Fibroblast of upper back skin (primary cell): Measurements from ENCODE around the gene CHMP4B.

Source experiments
- DNase-seq: peaks from one replicate; pipeline ENCODE4 v3.0.0-alpha.2; 2013

Gene CHMP4B

DNA sequence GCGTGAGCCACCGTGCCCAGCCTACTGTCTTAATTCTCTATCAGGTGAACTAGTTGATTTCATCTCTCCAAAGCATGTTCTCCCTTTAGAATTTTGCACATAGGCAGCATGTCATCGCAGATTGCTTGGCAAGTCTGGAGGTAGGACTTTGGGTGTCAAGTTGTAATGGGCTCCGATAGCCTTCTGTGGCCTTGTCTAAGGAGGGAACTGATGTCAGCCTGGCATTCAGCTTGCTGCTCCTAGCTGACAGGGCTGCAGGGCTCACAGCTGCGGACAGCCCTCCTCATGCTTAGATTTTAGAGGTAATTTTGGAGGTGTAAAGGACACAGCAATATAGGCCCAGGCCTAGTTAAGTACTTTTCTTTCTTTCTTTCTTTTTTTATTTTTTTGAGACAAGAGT is 11.3 kb downstream of the CHMP4B start:
- no peak for DNase-seq

DNA sequence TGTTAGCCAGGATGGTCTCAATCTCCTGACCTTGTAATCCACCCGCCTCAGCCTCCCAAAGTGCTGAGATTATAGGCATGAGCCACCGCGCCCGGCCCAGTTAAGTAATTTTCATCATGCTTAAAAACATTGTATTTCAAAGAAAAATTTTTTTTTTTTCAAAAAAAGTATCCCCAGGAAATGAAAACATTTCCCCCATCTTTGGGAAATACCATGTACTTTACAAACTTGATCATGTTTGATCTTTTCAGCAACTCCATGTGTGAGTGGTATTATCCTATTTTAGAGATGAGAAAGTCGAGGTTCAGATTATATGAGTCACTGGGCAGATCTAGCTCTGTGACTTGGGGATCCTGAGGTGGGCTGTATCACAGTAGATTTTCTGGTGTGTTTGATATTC is 11.8 kb downstream of the CHMP4B start:
- DNase-seq: no peak

DNA sequence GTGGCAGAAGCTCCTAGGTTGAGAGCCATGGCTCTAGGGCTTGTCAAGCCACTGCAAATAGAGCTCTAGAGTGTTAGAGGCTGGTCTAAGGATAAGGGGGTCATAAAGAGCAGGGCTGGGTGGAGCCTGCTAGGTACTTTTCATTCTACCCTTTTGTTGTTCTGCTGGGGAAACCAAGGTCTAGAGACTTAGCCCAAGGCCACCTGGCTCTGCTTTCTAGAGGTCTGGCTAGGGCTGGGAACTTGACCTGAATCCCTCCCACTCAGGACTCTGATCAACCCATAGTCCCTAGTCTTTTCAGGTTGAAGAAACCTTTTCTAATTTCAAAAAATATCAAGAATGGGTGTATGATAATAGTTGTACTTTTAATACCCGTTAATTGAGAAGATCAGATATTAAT is 13.7 kb downstream of the CHMP4B start:
- no peak for DNase-seq

DNA sequence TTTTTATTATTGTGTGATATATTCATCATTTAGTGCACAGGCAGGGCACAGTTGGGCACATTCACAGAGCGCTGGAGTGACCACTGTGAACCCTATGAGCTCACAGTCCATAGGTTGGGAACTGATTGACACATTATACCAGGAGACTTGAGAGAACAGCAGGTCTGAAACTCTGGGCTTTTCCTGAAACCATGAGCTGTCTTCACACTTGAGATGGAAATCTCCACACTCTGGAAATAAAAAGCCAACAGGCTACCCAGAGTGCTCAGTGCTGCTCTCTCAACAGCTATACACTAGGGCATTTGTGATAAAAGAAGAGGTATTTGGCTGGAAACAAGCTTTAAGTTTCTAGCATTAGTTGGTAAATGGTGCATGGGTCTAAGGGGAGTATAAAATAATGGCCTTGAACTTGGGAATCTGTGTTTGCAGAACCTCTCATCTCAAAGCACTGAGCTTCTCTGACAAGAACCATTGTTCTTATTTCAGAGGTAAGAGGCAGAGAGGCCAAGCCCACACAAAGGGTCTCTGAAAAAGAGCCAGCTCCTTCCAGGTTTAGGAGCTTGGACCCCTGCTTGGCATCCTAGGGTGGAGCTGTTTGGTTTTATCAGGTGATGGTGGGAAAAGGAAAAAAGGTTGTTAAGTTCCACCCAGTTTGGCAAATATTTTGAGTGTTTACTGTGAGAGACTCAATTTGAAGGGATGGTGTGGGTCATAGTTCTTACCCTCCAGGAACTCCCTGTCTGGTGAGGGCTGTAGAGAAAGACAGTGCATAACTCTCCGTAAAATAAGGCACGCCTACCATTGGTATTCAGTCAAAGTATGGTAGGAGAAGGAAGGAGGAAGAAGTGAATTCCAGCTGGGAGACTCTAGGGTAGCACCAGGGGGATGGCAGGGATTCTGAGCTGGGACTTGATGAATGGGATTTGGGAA is 14.5 kb downstream of the CHMP4B start:
- no peak for DNase-seq

DNA sequence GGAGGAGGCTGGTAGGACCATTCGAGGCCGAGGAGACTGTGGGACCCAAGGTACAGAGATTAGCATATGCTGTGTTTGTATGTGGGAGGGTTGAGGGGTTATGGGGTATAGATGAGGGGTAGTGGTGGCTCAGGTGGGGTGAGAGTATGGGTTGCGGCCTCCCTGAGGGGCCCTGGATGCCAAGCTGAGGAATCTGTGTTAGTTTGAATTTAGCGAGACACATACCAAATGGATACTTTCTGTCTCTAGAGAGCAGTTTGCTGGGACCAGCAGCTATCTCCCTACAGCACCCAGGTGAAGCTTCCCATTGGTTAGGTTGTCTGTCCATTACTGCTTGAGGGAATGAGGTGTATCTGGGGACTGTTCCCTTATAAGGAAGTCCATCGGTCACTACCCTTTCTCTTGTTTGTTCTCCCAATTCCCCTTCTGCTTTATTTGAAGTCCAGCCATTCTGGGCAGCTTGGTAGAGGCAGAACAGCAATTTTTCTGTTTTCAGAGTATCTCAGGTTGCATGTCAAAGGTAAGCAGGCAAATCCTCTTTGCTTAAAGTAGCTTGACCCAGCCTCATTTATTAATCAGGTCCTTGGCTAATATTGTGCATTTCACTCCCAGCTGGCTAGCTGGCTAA is 15.2 kb downstream of the CHMP4B start:
- DNase-seq: no peak

DNA sequence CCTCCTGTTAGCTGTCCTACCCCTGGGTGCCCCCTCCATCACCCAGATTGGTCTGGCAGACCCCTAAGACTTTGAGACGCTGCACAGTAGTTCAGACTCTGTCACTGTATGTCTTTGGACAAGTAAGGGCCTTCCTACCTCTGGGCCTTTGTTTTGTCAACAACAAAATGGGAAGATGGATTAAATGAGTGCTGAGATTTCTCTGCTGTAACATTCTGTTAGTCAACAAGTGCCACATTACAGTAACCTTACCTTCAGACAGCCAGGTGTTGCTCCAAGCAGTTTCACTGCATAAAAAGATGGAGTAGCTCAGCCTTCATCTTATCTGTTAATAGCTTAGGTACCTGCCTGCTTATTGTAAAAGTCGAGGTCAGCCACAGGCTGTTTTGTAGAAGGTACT is 16.0 kb downstream of the CHMP4B start:
- DNase-seq: no peak

DNA sequence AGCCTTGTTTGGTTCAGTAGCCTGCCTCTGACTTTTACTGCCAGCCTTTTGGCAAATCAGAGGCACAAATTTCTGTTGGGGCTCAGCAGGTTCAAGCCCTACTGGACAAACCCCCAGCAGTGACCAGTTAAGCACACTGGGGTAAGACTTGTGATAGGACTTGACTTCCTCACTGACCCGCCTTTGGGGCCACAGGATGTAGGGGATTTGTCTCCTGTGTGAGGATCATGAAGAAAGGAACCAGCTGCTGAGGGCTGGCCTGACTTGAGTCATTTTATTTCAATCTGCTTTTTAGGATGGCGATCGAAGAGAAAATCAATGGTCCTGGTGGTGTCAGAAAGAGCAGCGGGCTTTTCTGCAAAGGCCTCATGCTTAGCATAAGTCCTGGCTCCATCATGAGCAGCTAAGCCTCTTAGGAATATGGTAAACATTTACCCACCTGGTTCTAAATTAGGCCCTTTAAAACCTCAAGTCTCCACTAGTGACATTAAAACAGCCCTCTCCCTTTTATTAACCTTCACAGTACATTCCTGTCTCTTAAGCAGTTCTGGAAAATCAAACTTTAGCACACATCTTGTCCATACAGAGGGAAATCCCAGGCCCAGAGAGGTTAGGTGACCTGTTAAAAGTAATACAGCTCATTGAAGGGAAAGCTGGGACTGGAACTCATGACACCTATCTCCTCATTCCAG is 16.6 kb downstream of the CHMP4B start:
- no peak for DNase-seq

DNA sequence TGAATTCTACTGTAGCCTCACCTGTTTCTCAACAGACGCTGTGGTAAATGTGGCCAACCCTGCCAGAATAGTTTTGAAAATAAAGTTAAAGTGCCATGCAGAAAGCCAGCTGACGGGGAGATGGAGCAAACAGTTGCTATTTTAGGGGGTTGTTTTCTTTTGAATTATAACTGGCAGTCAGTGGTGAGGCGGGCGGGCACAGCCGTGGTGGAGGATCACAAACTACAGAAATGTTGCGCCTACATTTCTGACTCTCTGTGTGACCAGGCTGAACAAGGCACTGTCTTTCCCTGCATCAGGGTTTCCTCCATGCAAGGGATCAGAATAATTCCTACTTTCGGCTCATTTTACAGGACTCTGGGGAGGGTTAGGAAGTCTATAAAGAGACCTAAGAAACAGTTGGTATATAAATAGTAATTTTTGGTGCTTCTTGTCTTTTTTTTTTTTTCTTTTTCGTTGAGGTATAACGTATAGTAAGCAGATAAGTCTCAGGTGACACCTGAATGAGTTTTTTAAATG is 17.2 kb downstream of the CHMP4B start:
- no peak for DNase-seq

DNA sequence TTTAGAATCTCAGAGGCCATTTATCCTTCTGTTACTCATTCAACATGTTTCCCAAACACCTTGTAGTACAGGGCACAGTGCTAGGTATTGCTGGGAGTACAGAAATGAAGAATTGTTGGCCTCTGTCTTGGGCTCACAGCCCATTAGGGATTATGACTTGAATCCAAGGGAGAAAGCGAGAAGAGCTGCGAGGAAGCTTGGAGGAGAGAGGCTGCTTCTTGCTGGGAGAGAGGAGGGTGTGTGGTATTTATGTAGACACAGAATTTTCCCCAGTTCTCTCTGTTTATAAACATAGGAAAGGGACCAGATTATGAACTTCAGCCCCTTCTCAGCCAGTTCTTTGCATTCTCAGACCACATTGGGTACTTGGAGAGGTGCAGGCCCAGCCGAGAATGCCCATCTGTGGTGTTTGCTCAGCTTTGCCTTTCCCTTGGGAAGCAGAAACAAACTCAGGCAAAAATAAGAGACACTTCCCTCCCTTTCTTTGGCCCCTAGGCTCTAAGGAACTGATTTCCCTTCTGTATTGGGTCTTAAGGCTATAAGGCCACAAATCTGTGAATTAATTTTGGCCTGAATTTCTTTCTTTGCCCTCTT is 17.9 kb downstream of the CHMP4B start:
- DNase-seq: no peak

DNA sequence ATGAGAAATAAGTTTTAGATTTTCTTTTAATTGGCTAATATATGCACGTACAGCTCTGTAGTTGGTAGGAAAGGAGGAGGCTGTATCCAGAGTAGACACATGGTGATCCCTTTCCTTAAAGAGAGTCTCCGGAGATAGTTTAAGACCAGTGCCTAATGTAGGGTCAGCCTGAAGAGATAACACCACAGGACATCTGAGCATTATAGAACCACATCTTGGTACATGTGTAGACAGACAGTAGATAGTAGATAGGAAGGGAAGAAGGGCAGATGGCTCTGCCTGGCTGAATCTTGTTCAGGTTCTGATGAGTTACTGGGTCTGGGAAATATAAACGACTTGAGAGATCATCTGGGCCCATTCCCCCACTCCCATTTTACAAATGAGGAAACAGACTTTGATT is 18.5 kb downstream of the CHMP4B start:
- DNase-seq: no peak

DNA sequence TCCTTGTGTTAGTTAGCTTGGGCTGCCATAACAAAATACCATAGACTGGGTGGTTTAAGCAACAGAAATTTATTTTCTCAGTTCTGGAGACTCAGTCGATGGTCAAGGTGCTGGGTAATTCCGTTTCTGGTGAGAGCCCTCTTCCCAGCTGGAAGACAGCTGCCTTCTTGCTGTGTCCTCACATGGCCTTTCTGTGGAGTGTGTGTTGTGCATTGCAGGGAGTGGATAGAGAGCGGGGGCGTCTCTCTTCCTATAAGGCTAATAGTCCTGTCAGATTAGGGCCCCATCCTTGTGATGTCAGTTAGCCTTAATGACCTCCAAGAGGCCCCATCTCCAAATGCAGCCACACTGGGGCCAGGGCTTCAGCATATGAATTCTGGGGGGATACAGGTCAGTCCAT is 19.2 kb downstream of the CHMP4B start:
- DNase-seq: peak; percentile 21

DNA sequence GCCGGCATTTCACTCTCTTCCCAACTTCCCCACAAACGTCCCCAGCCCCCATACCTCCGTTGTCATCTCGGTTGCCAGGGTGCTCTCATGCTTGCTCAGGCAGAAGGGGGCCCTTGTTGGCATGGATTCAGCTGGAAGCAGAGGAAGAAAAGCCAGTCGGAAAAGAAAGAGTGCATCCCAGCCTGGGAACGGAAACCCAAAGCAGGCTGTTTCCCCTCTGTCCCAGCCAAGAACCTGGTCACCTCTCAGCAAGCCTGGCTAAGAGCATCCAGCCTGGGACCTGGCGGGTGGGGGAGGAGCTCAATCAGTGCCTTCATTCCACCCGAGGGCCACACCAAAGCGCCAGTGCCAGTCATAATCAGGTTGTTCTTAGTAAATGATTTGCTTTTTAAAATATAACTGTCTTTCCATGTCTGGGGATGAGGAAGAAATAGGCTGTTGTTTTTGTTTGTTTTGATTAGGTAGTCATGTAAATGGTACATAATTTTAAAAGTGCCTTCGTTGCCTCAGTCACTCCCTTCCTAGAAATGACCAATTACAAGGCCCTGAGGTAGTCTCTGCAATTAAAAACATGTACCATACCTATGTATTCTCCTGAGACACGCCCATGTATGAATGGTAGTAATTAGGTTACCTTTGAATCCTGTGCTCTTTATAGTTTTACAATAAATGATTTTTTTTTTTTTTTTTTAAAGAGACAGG is 21.1 kb downstream of the CHMP4B start:
- peak; percentile 45 for DNase-seq

DNA sequence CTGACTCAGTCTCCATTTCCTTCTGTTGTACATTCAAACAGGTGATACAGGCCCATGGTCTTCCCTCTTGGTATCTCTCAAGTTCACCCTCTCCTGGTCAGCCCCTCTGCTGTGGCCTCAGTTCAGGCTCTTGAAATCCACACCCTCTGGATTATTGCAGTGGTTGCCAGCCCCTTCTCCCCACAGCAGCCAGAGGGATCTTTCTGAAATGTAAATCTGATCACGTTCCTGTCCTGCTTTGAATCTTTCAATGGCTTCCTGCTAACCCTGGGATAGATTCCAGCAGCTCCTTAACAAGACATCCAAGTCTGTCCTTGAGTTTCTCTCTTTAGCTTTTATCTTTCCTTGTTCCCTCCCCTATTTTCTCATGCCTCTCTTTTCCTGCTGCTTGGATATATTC is 22.2 kb downstream of the CHMP4B start:
- no peak for DNase-seq

DNA sequence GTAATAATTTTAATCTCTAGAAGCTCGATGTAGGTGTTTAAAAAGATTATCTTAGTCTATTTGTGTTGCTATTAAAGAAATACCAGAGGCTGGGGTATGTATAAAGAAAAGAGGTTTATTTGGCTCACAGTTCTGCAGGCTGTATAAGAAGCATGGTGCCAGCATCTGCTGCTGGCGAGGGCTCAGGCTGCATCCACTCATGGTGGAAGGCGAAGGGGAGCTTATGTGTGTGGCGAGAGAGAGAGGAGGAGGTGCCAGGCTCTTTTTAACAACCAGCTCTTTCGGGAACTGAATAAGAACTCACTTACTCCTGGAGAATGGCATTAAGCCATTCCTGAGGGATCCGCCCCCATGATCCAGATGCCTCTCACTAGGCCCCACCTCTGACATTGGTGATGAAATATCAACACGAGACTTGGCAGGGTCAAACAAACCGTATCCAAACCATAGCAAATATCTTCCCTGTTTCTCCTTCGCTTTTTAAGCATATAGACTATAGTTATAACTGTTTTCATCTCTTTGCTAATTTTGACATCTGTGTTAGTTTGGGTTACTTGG is 24.5 kb downstream of the CHMP4B start:
- DNase-seq: no peak

DNA sequence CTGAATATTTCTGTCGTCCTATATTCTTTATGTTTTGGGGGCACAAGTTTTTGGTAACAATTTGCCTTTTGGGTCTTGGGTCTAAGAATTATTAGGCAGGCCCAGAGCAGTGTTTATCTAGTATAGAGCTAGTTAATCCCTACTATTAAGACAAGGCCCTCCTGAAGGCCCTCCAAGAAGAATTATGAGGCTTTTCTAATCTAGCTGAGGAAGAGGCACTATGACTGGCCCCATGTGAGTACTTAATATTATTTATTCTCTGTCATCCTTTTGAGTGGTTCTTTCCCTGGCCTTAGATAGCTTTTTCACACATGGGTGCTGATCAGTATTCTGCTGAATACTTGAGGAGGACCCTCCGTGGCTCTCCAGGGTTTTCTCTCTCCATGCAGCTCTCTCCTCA is 25.1 kb downstream of the CHMP4B start:
- no peak for DNase-seq

DNA sequence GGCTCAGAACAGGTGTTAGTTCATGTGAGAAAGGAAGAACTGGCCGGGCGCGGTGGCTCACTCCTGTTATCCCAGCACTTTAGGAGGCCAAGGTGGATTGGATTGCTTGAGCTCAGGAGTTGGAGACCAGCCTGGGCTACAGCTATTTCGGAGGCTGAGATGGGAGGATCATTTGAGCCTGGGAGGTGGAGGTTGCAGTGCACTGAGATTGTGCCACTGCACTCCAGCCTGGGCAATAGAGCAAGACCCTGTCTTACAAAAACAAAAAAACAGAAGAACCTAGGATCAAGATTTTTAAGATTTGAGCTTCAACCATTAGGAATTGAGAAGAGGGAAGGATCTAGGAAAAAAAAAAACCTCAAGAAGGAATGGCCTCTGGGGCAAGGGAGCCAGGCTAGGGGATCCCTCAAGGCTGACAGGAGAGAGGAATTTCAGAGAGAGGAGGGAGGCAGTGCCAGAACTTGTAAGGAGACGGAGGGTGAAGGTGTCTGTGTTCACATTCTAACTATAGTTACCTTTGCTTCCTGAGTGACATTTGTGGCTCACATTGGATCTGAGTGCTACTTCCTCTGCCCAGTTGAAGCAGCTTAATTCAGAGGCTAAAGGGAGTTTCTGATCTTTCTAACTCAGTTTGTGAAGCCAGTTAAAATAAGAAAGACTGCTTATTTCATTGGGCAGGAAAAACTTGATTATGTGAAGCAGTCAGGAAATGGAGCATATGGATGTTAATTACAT is 26.1 kb downstream of the CHMP4B start:
- DNase-seq: no peak

DNA sequence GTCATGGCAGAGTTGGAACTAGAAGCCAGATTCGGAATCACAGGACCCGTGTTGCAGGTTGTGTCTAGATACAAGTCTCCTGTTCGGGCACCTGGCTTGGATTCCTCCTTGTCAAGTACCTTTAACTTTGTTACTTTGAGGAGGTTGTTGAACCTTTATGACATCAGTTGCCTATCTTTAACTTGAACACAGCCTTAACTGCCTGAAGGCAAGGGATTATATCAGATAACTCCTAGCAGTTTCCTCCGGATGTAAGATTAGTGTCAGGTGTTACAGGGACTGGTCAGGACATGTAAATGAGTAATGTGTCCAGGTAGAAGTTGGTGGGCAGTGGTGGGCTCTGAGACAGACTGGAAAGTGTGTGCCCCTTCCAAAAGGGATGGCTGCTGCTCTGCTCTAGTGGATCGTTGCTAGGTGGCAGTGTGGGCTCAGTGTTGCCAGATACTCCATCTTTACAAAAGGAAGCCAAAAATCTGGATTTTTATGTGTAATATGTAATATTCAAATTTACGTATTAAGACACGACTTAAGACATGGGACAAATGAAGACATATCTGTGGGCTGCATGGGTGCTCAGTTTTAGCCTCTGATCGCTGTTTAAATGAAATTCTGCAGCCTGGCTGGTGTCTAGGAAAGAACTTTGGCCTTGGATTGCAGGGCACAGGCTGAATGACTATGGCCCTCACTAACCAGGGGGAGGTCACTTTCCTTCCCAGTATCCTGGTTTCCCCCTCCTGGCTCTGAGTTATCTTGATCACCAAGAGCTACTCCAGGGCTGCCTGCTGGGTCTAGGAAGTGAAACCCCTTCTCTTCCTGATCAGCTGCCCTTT is 27.1 kb downstream of the CHMP4B start:
- DNase-seq: no peak

DNA sequence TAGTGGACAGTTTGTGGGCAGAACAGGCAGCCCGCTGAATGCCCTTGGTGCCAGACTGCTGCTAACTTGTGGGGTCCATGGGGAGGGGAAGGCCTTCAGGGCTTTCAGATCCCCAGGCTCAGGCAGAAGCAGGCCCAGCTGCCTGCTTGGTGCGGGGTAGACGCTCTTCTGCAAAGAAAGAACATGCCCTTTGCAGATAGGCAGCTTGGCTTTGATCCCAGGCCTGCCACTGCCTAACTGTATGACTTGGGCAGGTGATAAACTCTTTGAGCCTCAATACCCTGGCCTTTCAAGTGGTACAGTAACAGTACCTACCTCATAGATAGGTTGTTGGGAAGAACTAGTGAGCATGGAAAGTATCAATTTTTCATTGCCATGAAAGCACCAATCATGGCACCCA is 28.4 kb downstream of the CHMP4B start:
- DNase-seq: no peak

DNA sequence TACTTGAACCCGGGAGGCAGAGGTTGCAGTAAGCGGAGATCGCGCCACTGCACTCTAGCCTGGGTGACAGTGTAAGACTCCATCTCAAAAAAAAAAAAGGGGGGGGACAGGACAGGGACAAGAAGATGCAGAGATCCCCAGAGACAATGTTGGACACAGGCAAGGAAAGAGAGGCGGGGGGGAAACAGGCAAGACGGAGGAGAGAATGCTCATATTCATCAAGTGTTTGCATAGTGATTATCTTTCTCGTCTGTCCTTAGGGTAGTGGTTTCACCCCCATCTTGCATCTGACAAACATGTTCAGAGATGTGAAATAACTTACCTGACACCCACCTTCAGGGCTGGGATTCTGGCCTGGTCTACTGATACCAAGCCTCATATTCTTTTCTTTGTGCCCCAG is 29.0 kb downstream of the CHMP4B start:
- DNase-seq: no peak

DNA sequence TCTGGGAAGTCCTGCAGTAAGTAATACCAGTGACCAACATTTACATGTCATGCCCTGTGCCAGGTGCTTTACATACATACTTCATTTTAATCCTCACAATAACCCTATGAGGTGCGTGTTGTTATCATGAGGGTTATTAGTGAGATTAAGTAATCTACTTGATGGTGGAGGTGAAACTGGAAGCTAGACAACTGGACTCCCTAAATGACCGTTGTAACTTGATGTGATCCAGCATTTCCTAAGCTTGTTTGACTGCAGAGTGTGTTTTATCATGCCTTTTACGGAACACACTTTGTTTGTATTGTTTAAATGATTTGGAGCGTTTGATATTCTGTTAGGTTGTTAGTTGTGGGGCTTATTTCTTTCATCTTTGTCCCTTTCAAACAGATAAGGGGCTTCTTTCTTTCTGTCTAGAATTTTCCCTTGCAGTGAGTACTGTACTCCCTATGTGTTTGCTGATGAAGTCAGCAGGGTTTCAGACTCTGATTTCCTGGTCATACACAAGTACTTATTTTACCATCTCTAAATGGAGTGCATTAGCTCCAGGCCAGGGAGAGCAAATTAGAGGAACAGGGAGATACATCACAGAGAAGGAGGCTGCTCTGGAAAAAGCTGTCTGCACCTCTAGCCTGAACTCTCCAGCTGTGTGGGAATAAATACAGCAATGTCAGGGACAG is 29.7 kb downstream of the CHMP4B start:
- DNase-seq: no peak
